ENCODE results near the gene RANBP17.
"Not testable (repeated sequence)": the region's sequence is repeated elsewhere in the genome, so short reads cannot be mapped to it uniquely, and the experiment has no call there.

Gene RANBP17

GRCh38 chr5:170960567-170960966 is 98.7 kb downstream of the RANBP17 start:
- no peak for DNase-seq

- DNase-seq, result no peak
These were observed 101.7 kb downstream of the RANBP17 start for GRCh38 chr5:170963521-170963920.

DNA sequence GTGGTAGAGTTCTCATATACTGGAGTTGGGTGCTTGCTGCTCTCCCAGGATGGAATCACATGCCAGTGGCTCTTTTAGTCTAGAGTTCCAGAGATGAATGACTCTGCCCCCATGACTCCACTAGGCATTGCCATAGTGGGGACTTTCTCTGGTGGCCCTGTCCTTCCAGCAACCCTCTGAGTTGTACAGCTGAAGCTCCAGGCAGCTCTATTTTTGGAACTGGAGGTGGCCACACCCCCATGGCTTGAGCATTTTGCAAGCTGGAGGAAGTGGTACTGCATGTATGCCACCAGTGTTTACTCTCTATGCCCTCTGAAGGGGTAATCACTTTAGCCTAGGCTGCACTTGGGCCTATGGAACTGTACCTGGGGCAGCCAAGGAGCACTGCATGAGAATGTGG is 112.6 kb downstream of the RANBP17 start:
- DNase-seq, result no peak

DNA sequence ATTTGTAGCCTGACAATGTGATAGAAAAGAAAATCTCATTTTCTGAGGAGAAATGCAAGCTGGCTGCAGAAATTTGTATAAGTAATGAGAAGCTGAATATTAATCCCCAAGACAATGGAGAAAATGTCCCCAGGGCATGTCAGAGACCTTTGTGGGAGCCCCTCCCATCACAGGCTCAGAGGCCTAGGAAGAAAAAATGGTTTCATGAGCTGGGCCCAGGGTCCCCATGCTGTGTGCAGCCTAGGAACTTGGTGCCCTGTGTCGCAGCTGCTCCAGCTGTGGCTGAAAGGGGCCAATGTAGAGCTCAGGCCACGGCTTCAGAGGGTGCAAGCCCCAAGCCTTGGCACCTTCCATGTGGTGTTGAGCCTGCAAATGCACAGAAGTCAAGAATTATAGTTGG is 118.4 kb downstream of the RANBP17 start:
- not testable (repeated sequence) for DNase-seq

GRCh38 chr5:170985486-170985885 is 123.7 kb downstream of the RANBP17 start:
- DNase-seq, result no peak

- no peak for DNase-seq
These were observed 124.8 kb downstream of the RANBP17 start for GRCh38 chr5:170986598-170986997.

GRCh38 chr5:170993476-170993875 is 131.7 kb downstream of the RANBP17 start:
- no peak for DNase-seq

- DNase-seq, result no peak
These were observed 148.3 kb downstream of the RANBP17 start for GRCh38 chr5:171010086-171010485.

- no peak for DNase-seq
These were observed 149.0 kb downstream of the RANBP17 start for GRCh38 chr5:171010816-171011215.

- DNase-seq, result no peak
These were observed 161.7 kb downstream of the RANBP17 start for GRCh38 chr5:171023508-171023907.

- DNase-seq, result no peak
These were observed 162.3 kb downstream of the RANBP17 start for GRCh38 chr5:171024084-171024483.

GRCh38 chr5:171029401-171029800 is 167.6 kb downstream of the RANBP17 start:
- DNase-seq, result no peak

- DNase-seq, result no peak
These were observed 170.2 kb downstream of the RANBP17 start for GRCh38 chr5:171031977-171032376.

DNA sequence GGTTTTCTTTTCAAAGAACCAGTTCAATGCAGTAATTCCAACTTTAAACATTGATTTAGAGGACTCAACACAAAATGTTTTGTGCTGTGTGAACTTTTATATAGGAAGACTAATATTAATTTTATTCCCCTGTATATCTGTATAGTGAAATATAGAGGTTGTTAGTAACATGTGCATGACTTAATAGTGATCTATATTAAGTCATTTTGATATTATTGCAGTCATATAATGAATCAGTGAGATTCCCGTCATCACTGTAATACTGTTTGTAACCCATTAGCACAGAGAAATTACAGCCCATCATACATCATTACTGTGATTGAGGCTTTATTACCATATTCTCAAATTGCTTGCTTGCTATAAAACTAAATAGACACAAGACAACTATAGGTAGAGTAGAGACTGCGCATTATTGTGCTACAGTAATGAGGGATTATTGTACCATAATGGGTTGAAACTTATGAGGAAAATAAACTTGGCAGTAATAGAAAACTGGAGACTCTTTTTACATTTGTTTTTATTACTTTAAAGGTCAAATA is 170.7 kb downstream of the RANBP17 start:
- no peak for DNase-seq

DNA sequence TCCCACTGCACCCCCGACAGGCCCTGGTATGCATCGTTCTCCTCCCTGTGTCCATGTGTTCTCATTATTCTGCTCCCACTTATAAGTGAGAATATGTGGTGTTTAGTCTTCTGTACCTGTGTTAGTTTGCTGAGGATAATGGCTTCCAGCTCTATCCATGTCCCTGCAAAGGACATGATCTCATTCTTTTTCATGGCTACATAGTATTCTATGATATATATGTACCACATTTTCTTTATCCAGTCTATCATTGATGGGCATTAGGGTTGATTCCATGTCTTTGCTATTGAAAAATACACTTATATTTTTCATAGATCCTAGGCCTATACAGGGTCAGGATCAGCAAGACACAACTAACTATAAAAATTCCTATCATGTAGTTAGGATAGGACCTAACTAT is 180.1 kb downstream of the RANBP17 start:
- DNase-seq, result not testable (repeated sequence)

DNA sequence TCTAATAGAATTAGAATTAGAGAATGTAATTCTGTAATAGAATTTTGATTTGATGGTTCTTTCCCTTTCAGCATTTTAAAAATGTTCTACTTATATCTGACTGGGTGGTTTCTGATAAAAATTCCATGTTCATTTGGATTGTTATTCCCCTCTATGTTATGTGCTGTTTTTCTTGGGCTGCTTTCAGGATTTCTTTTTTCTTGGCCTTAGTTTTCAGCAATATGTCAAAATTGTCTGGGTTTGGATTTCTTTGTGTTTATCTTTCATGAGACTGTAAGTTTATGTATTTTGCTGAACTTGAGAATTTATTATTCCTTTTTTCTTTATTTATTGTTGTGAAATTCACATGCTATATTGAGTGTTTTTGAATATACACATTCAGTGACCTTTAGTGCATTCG is 189.1 kb downstream of the RANBP17 start:
- DNase-seq, result no peak

DNA sequence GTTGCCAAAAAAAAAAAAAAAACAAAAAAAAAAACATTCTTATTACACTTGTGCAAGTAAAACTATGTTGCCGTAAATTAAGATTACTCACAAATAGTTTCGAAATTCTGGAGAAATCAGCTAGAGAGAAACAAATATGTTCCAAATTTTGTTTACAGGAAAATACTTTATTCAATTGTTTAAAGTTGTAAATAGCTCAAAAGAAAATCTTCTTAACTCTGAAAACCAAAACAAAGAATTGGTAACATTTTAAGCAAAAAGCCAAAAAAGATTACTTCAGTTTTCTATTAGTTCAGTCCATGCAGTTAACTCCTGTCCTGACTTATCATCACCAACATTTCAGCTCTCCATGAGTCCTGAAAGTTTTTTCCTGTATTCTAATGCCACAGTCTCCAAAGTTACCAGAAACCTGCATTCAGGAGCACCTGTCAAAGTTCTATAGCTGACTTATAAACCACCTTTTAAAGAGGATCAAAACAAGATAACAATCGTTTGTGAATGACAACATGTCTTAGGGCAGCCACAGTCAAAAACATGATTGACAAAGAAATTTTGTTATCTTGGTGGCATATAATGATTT is 194.1 kb downstream of the RANBP17 start:
- DNase-seq, result no peak

DNA sequence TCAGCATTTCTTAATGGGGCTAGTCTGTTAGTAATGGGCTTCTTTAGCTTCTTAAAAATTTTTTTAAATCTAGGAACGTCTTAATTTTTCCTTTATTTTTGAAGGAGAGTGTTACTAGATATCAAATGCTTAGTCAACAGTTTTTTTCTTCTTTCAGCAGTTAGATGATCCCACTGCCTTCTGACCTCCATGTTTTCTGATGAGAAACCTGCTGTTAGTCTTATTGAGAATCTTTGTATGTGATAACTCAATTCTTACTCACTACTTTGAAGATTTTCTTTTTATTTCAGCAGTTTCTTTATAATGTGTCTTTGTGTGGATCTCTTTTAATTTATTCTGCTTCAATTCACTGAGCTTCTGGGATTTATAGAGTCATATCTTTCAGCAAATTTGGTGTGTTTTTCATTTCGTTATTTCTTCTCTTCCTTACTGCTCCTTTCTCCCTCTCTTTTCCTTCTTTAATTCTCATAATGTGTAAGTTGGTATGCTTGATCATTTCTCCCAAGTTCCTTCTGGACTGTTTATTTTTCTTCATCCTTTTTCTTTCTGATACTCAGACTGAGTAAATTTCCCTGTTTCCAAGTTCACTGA is 205.8 kb downstream of the RANBP17 start:
- no peak for DNase-seq

DNA sequence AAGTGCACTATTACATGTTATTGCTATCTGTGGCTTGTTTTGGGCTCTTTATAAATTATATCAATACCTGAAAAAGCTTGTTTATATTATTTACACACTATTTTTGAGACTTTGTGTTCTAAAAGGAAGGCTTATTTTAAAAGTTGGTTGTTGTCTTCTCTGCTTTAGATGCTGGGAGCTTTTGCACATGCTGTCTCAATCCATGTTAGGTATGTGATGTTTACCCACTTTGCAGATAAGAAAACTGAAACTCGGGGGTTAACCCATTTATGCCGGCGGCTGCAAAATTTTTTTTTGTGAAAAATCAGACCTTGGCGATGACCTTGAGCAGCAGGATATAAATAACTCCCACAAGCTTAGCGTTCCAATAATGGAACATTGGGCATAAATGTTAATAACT is 212.9 kb downstream of the RANBP17 start:
- no peak for DNase-seq

DNA sequence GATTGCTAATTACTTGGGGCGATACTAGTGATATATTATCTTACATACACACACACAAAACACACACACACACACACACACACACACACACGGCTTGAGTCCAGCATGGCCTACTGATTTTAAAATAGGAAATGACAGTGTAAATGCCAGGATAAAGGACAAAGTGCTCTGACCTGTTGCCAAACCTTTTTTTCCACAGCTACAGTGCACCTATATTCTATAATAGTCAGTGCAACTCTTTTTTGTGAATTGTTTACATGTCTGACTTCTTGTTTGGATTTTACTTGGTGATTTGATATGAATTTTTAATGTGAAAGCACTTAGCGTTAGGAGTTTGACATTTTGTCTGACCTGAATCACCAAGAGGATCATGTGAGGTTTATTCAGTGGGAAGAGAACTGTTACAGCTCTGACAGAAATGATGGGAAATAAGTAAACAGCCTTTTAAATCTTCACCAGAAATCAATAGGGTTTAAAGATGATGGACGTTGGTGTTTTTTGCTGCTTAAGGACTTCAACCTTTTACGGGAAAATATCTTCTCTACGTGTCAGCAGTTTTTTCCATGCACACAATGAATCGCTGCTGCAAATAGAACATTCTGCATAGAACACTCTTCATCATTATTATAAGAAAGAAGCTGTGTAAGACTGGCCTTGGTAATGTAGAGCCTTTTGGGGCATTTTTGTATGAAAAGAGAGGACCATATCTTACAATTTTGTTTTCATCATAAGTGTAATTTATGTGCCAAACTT is 218.5 kb downstream of the RANBP17 start:
- no peak for DNase-seq

- no peak for DNase-seq
These were observed 219.5 kb downstream of the RANBP17 start for GRCh38 chr5:171081319-171081718.

DNA sequence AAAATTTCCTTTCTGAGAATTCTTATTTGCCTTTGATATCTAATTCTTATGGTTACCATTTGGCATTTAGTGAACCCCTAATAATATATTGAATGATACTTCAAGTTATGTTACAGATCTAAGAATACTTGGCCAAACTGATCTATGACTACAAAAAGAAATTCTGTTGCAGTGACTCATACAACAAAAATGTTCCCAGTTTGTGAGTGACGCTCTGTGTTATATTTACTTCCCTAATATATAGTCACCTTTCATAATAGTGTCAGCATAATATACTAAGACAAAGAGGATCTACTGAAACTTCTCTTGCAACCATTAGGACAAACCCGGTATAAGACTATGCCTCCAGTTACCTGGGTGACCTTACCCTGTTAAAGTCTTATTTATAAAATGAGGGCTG is 230.4 kb downstream of the RANBP17 start:
- DNase-seq, result no peak

DNA sequence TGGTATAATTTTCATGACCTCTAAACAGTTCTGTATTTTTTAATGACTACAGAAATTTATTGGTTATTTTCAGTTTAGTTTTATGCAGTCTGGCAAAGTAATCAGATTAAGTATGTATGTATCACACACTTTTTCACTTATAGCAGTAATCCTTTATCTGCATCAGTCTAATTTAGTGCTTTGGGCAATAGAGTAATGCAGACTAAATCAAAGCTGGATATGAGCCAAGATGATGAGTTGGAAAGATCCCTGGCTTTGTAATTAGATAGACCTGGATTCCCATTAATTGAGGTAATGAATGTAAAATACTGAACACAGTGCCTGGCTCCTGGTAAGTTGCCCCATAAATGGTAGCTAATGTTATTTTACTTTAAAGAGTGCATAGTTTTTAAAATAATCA is 231.8 kb downstream of the RANBP17 start:
- no peak for DNase-seq

DNA sequence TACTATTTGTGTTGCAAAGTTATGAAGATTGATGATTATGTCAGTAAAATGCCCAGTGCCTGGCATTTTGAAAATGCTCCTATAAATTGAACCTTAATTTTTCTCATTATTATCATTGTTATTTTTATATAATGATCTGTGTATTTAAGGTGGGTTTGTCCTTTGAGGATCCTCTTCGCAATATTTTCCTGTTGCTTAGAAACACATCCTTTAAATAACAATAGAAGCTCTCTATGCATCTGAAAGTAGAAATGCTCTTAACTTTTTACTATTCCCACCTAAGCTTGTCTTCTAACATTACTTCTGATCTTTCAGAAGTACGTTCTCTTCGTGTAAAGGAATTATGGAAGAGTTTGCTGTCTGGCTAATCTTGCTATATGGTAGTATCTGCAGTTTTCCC is 232.5 kb downstream of the RANBP17 start:
- DNase-seq, result no peak

All from activated naive CD4-positive, alpha-beta T cell treated with anti-CD3 and anti-CD28 coated beads, Interleukin-2, amount 50 U/mL, for 16 hours (primary cell).